Measurements from ENCODE around the gene TIMM13.

DNA sequence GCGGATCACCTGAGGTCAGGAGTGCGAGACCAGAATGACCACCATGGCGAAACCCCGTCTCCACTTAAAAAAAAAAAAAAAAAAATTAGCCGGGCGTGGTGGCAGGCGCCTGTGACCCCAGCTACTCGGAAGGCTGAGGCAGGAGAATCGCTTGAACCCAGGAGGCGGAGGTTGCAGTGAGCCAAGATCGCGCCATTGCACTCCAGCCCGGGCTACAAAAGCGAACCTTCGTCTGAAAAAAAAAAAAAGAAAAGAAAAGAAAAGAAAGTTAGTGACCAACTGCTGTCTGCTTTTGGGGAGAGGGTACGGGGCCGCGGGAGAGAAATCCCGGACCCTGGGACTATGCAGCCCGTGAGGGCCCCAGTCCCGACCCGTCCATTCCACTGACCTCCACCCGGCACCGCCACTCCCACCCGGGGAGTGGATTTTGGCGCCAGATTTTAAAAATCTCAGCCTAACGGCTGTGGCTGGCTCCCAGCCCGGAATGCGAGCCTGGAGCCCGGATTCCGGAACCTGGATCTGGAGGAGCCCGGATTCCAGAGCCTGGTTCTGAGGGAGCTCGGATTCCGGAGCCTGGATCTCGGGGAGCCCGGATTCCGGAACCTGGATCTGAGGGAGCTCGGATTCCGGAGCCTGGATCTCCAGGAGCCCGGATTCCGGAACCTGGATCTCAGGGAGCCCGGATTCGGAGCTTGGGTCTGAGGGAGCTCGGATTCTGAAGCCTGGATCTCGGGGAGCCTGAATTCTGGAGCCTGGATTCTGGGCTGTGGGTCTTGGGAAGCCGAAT, 35.4 kb upstream of the TIMM13 start:
- TF ChIP-seq EZH2 (IDR thresholded peaks at IDR 0.05): no peak
- TF ChIP-seq POLR2AphosphoS5 (IDR thresholded peaks at IDR 0.05; ENCODE audit: borderline replicate concordance, low read depth, low read length): peak; percentile 29; the same call in 1 of the 2 replicates
